ENCODE measurements around the gene MAX.

The MAX gene

DNA sequence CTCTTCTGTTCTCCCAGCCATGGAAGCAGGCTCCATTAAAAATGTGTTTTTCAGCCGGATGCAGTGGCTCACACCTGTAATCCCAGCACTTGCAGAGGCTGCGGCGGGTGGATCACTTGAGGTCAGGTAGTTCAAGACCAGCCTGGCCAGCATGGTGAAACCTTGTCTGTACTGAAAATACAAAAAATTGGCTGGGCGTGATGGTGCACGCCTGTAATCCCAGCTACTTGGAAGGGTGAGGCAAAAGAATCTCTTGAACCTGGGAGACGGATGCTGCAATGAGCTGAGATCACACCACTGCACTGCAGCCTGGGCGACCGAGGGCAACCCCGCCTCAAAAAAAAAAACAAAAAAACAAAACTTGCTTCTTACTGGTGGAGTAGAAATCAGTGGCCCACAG, 75.8 kb downstream of the MAX start:
- H3K9me3 ChIP-seq (ENCODE audit: control insufficient read depth in 5 of 5, low read length in 5 of 5): no peaks in the 10 kb centered on the region
- no peak overlapping the region for H3K4me3 ChIP-seq (ENCODE audit: low read depth in 1 of 5, low read length in 5 of 5)
- no peak overlapping the region for H3K27ac ChIP-seq (ENCODE audit: low read depth, low read length)
- H3K9ac ChIP-seq (ENCODE audit: low read length in 5 of 5): no peak overlapping the region
- H3K27me3 ChIP-seq (ENCODE audit: control insufficient read depth in 5 of 5, insufficient read depth in 4 of 5, low read length in 5 of 5): no peaks in the 10 kb centered on the region
- H3K4me1 ChIP-seq (ENCODE audit: control insufficient read depth in 5 of 5, insufficient read depth in 5 of 5, low read length in 5 of 5): peaks cover 0 to 2% (median 0%) of the 10 kb centered on the region in 5 donors
- peaks cover 5 to 38% (median 25%) of the 10 kb centered on the region in 5 donors for H3K36me3 ChIP-seq (ENCODE audit: control insufficient read depth in 5 of 5, insufficient read depth in 5 of 5, low read length in 5 of 5)

DNA sequence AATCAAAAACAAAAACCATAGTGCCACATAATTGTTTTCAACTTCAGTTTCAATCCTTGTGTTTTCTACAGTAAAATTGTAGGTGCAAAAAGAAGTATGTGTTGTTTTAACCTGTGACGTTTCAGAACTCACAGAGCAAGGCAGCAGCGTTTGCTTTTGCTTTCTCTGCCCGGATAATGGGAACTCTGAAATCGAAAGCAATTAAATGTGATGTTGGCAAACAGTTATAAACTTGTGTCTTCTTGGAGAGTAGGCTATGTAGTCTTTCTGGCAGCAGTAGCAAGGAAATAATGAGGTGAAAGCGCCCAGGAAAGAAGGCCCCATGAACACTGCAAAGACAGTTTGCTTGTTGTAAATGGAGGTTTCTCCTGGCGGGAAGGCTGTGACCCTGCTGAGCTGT, 76.5 kb downstream of the MAX start:
- peaks cover 5 to 38% (median 25%) of the 10 kb centered on the region in 5 donors for H3K36me3 ChIP-seq (ENCODE audit: control insufficient read depth in 5 of 5, insufficient read depth in 5 of 5, low read length in 5 of 5)
- no peak overlapping the region for H3K27ac ChIP-seq (ENCODE audit: low read depth, low read length)
- no peak overlapping the region for H3K9ac ChIP-seq (ENCODE audit: low read length in 5 of 5)
- H3K4me1 ChIP-seq (ENCODE audit: control insufficient read depth in 5 of 5, insufficient read depth in 5 of 5, low read length in 5 of 5): peaks cover 0 to 2% (median 0%) of the 10 kb centered on the region in 5 donors
- H3K4me3 ChIP-seq (ENCODE audit: low read depth in 1 of 5, low read length in 5 of 5): no peak overlapping the region
- no peaks in the 10 kb centered on the region for H3K9me3 ChIP-seq (ENCODE audit: control insufficient read depth in 5 of 5, low read length in 5 of 5)
- H3K27me3 ChIP-seq (ENCODE audit: control insufficient read depth in 5 of 5, insufficient read depth in 4 of 5, low read length in 5 of 5): no peaks in the 10 kb centered on the region

Measured in subcutaneous abdominal adipose tissue (tissue), 5 donors.